ENCODE measurements around the gene MAVS.
"Not testable (repeated sequence)": the region's sequence is repeated elsewhere in the genome, so short reads cannot be mapped to it uniquely, and the experiment has no call there.

MAVS gene

DNA sequence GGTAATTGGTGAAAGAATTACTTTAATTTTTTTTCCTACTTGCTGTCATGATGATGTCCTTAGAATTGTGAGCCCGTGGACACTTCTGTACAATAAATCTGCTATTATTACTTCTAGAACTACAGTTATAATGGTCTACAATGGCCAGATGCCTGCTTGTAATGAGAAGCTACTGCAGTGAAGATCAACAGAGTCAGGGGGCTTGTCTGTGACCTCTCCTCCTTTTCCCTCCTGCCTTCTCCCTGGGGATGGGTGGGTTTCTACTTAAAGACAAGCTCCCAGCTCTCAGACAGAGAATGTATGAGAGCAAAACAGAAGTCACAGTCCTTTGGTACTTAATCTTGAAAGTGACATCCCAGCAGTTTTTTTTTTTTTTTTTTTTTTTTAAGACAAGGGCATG, 29.4 kb downstream of the MAVS start:
- no peaks in the 10 kb centered on the region for H3K9me2 ChIP-seq (replicated peaks; ENCODE audit: control insufficient read depth, low read length)
- H4K20me1 ChIP-seq (ENCODE audit: control insufficient read depth, insufficient read depth, low read depth, low read length), result no peaks in the 10 kb centered on the region
- no peak overlapping the region for H3K4me3 ChIP-seq (ENCODE audit: low read length)
- TF ChIP-seq CTCF (IDR thresholded peaks at IDR 0.05; ENCODE audit: low read depth, low read length, poor library complexity, severe bottlenecking) (no peak), EZH2phosphoT487 (IDR thresholded peaks at IDR 0.05; ENCODE audit: borderline replicate concordance, low read length) (no peak)
- H3K27me3 ChIP-seq (ENCODE audit: control insufficient read depth, low read length), result no peaks in the 10 kb centered on the region
- H3K27ac ChIP-seq (ENCODE audit: low read depth, low read length), result no peak overlapping the region
- H3F3A ChIP-seq (ENCODE audit: control insufficient read depth, insufficient read depth), result peaks cover 3% of the 10 kb centered on the region; the same call in 1 of the 2 replicates
- no peaks in the 10 kb centered on the region for H3K4me1 ChIP-seq (ENCODE audit: control insufficient read depth, low read length)
- H3K9me3 ChIP-seq (ENCODE audit: control insufficient read depth, insufficient read depth, low read length), result no peaks in the 10 kb centered on the region
- no peaks in the 10 kb centered on the region for H3K79me2 ChIP-seq (ENCODE audit: control insufficient read depth, low read length)
- no peak overlapping the region for H3K4me2 ChIP-seq (ENCODE audit: low read length)
- H3K36me3 ChIP-seq (ENCODE audit: control insufficient read depth, low read length), result peaks cover 35% of the 10 kb centered on the region

DNA sequence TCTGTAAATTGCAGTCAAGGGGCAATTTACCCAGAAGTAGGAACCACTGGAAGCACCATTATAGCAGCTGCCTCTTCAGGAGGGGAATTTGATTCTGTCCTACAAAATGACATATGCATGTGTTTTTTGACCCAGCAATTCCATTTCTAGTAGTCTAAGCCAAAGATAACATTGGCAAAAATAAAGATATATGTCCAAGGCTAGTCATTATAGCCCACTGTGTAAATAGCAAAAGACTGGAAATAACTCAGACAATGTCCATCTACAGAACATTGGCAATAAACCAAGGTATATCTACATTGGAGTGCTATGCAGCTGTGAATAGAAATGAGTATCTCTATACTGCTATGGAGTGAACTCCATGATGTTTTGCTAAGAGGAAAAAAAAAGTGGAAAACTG, 30.0 kb downstream of the MAVS start:
- Histone ChIP-seq H3K27me3 (ENCODE audit: control insufficient read depth, low read length) (no peaks in the 10 kb centered on the region), H3K4me1 (ENCODE audit: control insufficient read depth, low read length) (no peaks in the 10 kb centered on the region), H3K9me2 (replicated peaks; ENCODE audit: control insufficient read depth, low read length) (no peaks in the 10 kb centered on the region), H3K36me3 (ENCODE audit: control insufficient read depth, low read length) (peaks cover 28% of the 10 kb centered on the region), H3K4me2 (ENCODE audit: low read length) (no peak overlapping the region), H3K79me2 (ENCODE audit: control insufficient read depth, low read length) (no peaks in the 10 kb centered on the region), H4K20me1 (ENCODE audit: control insufficient read depth, insufficient read depth, low read depth, low read length) (no peaks in the 10 kb centered on the region), H3F3A (ENCODE audit: control insufficient read depth, insufficient read depth) (peaks cover 3% of the 10 kb centered on the region; the same call in 1 of the 2 replicates), H3K4me3 (ENCODE audit: low read length) (no peak overlapping the region), H3K9me3 (ENCODE audit: control insufficient read depth, insufficient read depth, low read length) (no peaks in the 10 kb centered on the region), H3K27ac (ENCODE audit: low read depth, low read length) (no peak overlapping the region)
- TF ChIP-seq EZH2phosphoT487 (IDR thresholded peaks at IDR 0.05; ENCODE audit: borderline replicate concordance, low read length), result no peak
- no peak for TF ChIP-seq CTCF (IDR thresholded peaks at IDR 0.05; ENCODE audit: low read depth, low read length, poor library complexity, severe bottlenecking)

DNA sequence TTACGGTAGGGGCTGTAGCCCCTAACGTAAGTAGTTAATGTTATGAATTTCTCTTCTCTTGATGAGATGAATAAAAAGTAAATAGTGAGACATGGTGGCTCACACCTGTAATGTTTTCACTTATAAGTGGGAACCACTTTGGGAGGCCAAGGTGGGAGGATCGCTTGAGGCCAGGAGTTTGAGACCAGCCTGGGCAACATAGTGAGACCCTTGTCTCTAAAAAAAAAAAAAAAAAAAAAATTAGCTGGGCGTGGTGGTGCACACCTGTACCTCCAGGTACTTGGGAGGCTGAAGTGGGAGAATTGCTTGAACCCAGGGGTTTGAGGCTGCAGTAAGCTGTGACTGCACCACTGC, 32.3 kb downstream of the MAVS start:
- H4K20me1 ChIP-seq (ENCODE audit: control insufficient read depth, insufficient read depth, low read depth, low read length), result not testable (repeated sequence)

DNA sequence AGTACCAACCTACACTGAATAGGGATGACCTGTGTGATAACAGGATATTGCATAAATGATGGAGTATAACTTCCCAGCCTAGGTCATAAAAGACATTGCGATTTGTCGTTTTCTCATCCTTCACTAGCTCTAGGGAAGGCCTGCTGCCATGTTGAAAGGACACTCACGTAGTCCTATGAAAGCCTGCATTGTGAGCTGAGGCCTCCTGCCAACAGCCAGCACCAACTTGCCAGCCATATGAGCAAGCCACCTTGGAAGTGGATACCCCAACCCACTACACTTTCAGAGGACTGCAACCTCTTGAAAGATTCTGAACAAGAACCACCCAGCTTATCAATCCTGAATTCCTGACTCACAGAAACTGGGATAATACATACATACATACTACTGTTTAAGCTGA, 39.1 kb downstream of the MAVS start:
- Histone ChIP-seq H3K9me2 (replicated peaks; ENCODE audit: control insufficient read depth, low read length) (no peaks in the 10 kb centered on the region), H3K9me3 (ENCODE audit: control insufficient read depth, insufficient read depth, low read length) (no peaks in the 10 kb centered on the region), H3K4me2 (ENCODE audit: low read length) (no peak overlapping the region), H3K4me3 (ENCODE audit: low read length) (no peak overlapping the region), H3K27ac (ENCODE audit: low read depth, low read length) (no peak overlapping the region), H3F3A (ENCODE audit: control insufficient read depth, insufficient read depth) (no peaks in the 10 kb centered on the region), H3K4me1 (ENCODE audit: control insufficient read depth, low read length) (peaks cover 9% of the 10 kb centered on the region), H3K36me3 (ENCODE audit: control insufficient read depth, low read length) (peaks cover 23% of the 10 kb centered on the region), H4K20me1 (ENCODE audit: control insufficient read depth, insufficient read depth, low read depth, low read length) (peaks cover 4% of the 10 kb centered on the region; the same call in 1 of the 2 replicates), H3K27me3 (ENCODE audit: control insufficient read depth, low read length) (no peaks in the 10 kb centered on the region), H3K79me2 (ENCODE audit: control insufficient read depth, low read length) (peaks cover 42% of the 10 kb centered on the region)
- no peak for TF ChIP-seq CTCF (IDR thresholded peaks at IDR 0.05; ENCODE audit: low read depth, low read length, poor library complexity, severe bottlenecking)
- no peak for TF ChIP-seq EZH2phosphoT487 (IDR thresholded peaks at IDR 0.05; ENCODE audit: borderline replicate concordance, low read length)

More for the DNA sequence above, 32.3 kb downstream of the MAVS start:
- not testable (repeated sequence) for H3K9me3 ChIP-seq (ENCODE audit: control insufficient read depth, insufficient read depth, low read length); H3K79me2 ChIP-seq (ENCODE audit: control insufficient read depth, low read length); H3K4me3 ChIP-seq (ENCODE audit: low read length); H3K27me3 ChIP-seq (ENCODE audit: control insufficient read depth, low read length); H3K4me1 ChIP-seq (ENCODE audit: control insufficient read depth, low read length); H3K4me2 ChIP-seq (ENCODE audit: low read length); H3K9me2 ChIP-seq (replicated peaks; ENCODE audit: control insufficient read depth, low read length); H3F3A ChIP-seq (ENCODE audit: control insufficient read depth, insufficient read depth); H3K27ac ChIP-seq (ENCODE audit: low read depth, low read length)
- H3K36me3 ChIP-seq (ENCODE audit: control insufficient read depth, low read length), result peaks cover 11% of the 10 kb centered on the region
